ENCODE data around the gene PCIF1.

PCIF1 gene

DNA sequence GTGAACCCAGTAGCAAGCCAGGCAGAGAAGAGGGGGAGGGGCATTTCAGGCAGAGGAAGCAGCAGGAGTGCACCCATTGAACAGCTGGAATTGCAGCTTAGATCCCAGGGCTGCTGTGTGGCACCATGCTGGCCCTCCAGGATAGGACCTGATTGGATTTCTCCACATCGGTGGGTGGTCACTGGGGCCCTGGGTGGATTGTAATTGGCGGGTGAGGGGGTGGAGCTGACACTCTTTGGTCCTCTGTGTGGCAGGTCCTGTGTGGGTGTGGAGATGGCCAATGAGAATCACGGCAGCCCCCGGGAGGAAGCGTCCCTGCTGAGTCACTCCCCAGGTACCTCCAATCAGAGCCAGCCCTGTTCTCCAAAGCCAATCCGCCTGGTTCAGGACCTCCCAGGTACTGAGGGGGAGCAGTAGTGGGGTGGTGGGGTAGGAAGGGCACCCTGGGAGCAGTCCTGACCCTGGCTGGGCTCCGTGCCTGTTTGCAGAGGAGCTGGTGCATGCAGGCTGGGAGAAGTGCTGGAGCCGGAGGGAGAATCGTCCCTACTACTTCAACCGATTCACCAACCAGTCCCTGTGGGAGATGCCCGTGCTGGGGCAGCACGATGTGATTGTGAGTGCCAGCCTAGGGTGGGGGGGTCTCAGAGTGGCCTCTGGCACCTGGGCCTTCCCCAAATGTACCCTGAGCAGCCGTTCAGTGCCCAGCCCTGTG lies 4.4 kb downstream of the PCIF1 start:
- Histone ChIP-seq H3K9me3 (replicated peaks in 1 of 11) (no peaks in the 10 kb centered on the region), H3K4me3 (no peak overlapping the region), H3K4me2 (no peak overlapping the region), H3K4me1 (peaks cover 7 to 42% (median 16%) of the 10 kb centered on the region in 10 experiments), H4K20me1 (peaks cover 0 to 52% (median 26%) of the 10 kb centered on the region in 11 experiments; a peak in 14 of 22 replicates), H3K27ac (no peak overlapping the region), H3K27me3 (no peaks in the 10 kb centered on the region), H3K36me3 (peaks cover 68 to 74% (median 71%) of the 10 kb centered on the region in 11 experiments), H3K9ac (peak overlapping the region in 3 of 11 experiments; percentile 0 to 27 (median 2); a peak in 3 of 22 replicates)
- no peak for TF ChIP-seq Cebpa-rat (IDR thresholded peaks at IDR 0.05)

DNA sequence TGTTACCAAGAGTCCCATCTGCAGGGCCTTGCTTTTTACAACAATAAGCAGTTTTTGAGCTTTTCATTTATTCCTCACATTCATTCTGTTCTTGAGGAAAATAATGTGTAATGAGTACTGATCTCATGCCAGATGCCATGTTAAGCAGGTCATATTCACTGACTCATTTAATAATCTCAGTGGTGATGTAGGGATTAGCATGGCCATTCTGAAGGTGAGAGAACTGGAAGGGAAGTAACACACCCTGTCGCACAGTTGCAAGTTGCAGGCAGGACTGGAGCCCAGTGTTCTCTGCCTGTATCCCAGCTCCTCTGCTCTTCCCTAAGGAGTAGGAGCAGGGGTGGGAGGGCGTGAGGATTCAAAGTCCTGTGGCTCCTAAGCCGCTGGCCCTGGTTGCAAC lies 5.6 kb downstream of the PCIF1 start:
- no peak overlapping the region for H3K4me3 ChIP-seq
- H3K27ac ChIP-seq = no peak overlapping the region
- peaks cover 7 to 53% (median 16%) of the 10 kb centered on the region in 10 experiments for H3K4me1 ChIP-seq
- H3K36me3 ChIP-seq = peaks cover 80 to 86% (median 83%) of the 10 kb centered on the region in 11 experiments
- no peaks in the 10 kb centered on the region for H3K27me3 ChIP-seq
- no peak overlapping the region for H3K4me2 ChIP-seq
- H3K9me3 ChIP-seq (replicated peaks in 1 of 11) = no peaks in the 10 kb centered on the region
- no peak overlapping the region for H3K9ac ChIP-seq
- H4K20me1 ChIP-seq = peaks cover 0 to 50% (median 26%) of the 10 kb centered on the region in 11 experiments; a peak in 14 of 22 replicates
- no peak for TF ChIP-seq Cebpa-rat (IDR thresholded peaks at IDR 0.05)

DNA sequence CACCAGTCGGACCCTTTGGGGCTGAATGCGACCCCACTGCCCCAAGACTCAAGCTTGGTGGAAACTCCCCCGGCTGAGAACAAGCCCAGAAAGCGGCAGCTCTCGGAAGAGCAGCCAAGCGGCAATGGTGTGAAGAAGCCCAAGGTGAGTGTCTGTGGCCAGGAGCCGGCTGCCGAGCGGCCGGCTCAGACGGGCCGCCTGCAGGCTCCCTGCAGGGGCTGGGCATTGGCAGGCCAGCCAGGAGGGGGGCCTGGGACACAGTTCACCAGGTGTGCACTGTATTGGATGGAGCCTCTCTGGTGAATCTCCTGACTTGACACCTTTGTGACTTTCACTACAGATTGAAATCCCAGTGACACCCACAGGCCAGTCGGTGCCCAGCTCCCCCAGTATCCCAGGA lies 6.0 kb downstream of the PCIF1 start:
- TF ChIP-seq Cebpa-rat (IDR thresholded peaks at IDR 0.05) = no peak
- H3K9me3 ChIP-seq (replicated peaks in 1 of 11) = no peaks in the 10 kb centered on the region
- H3K9ac ChIP-seq = no peak overlapping the region
- H3K4me1 ChIP-seq = peaks cover 7 to 58% (median 18%) of the 10 kb centered on the region in 10 experiments
- peaks cover 84 to 90% (median 87%) of the 10 kb centered on the region in 11 experiments for H3K36me3 ChIP-seq
- H4K20me1 ChIP-seq = peaks cover 0 to 50% (median 26%) of the 10 kb centered on the region in 11 experiments; a peak in 14 of 22 replicates
- H3K4me3 ChIP-seq = no peak overlapping the region
- H3K27ac ChIP-seq = no peak overlapping the region
- no peak overlapping the region for H3K4me2 ChIP-seq
- no peaks in the 10 kb centered on the region for H3K27me3 ChIP-seq

DNA sequence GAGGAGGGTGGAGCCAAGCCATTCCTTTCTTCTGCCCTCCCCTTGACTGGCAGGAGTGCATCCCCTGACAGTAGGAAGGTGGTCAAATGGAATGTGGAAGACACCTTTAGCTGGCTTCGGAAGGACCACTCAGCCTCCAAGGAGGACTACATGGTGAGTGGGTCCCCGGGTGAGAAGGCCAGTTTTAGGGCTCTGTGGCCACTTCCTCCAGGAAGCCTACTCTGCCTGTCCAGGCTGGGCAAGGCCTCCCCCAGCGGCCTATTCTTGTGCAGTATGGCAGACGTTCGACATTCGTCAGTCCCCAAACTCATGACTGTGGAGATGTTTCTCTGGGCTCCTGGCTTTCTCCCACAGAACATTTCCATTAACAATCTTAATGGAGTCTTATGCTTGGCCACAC lies 9.1 kb downstream of the PCIF1 start:
- Histone ChIP-seq H3K4me2 (peak overlapping the region in 3 of 11 experiments; percentile 15 to 72 (median 60); a peak in 5 of 22 replicates), H3K36me3 (peaks cover 95 to 100% (median 98%) of the 10 kb centered on the region in 11 experiments), H3K4me3 (no peak overlapping the region), H3K9ac (peak overlapping the region in 4 of 11 experiments; percentile 0 to 61 (median 29); a peak in 3 of 22 replicates), H3K9me3 (replicated peaks in 1 of 11) (no peaks in the 10 kb centered on the region), H3K27ac (peak overlapping the region in 4 of 11 experiments; percentile 6 to 85 (median 44); a peak in 6 of 22 replicates), H4K20me1 (peaks cover 0 to 58% (median 25%) of the 10 kb centered on the region in 11 experiments; a peak in 16 of 22 replicates), H3K4me1 (peaks cover 12 to 59% (median 29%) of the 10 kb centered on the region in 10 experiments), H3K27me3 (no peaks in the 10 kb centered on the region)
- TF ChIP-seq Cebpa-rat (IDR thresholded peaks at IDR 0.05) = no peak

DNA sequence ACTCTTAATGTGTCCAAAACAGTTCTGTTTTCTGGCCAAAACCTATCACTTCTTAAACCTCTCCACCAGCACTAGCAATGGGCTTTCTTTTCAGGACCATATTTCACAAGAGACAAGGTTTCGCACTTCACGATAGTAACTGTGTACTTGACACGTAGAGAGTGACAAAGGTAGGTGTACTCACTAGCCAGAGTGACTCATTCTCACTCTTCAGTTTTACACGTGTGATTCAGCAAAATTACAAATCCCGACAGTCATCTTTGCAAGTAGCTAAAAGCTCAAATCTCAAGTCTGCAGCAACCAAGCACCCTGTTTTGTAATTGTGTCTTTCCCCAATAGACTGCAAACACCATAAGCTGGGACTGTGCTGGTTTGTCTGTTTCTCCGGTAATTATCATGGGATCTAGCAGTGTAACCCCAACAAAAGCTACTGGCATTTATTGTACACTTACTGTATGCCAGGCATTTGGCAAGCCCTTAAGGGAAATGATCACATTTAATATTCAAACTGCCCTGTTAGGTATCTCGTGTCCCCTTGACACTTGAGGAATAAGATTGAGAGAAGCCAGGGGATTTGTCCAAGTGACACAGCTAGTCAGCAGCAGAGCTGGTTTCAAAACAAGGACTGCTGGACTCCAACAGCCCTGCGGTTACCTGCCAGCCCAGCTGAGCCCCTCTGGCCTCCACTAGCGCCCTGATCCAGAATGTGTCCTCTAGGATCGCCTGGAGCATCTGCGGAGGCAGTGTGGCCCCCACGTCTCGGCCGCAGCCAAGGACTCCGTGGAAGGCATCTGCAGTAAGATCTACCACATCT lies 9.9 kb downstream of the PCIF1 start:
- H3K9ac ChIP-seq = peak overlapping the region in 6 of 11 experiments; percentile 1 to 65 (median 44); a peak in 8 of 22 replicates
- H3K4me2 ChIP-seq = peak overlapping the region in 3 of 11 experiments; percentile 60 to 76 (median 72); a peak in 6 of 22 replicates
- H3K36me3 ChIP-seq = peaks cover 95 to 100% (median 98%) of the 10 kb centered on the region in 11 experiments

DNA sequence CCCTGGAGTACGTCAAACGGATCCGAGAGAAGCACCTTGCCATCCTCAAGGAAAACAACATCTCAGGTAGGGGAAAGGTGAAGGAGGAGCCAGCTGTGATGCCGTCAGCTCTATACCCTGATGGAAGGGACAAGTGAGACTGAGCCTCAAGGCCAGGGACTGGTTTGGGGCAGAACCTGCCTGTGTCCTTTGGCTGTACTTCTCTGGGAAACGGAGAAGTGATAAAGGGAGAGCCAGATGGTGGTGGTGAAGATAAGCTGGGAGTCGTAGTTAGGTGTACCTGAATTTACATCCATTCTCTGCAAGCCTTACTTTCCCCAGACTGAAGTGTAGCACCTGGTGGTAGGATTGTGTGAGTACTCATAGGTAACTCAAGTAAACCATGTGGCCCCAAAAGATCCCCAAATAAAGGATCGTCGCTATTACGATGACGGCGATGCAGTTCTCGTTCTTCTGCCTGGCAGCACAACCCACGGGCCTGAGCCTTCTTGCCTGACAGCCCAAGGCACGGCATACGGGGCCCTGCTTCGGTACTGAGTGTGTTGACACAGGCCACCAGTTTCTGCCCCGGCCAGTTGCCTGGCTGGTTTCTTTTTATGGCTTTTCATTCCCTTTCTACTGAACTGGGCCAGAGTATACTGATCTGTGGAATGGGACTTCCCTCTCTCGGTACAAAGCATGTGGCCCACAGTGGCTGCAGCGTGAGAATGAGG lies 10.6 kb downstream of the PCIF1 start:
- no peak overlapping the region for H3K4me3 ChIP-seq
- no peak for TF ChIP-seq Cebpa-rat (IDR thresholded peaks at IDR 0.05)
- no peaks in the 10 kb centered on the region for H3K9me3 ChIP-seq (replicated peaks in 1 of 11)
- peak overlapping the region in 5 of 11 experiments; percentile 46 to 72 (median 64); a peak in 9 of 22 replicates for H3K9ac ChIP-seq
- peaks cover 0 to 59% (median 30%) of the 10 kb centered on the region in 11 experiments; a peak in 17 of 22 replicates for H4K20me1 ChIP-seq
- H3K36me3 ChIP-seq = peaks cover 95 to 100% (median 98%) of the 10 kb centered on the region in 11 experiments
- peaks cover 13 to 57% (median 31%) of the 10 kb centered on the region in 10 experiments for H3K4me1 ChIP-seq
- H3K4me2 ChIP-seq = peak overlapping the region in 5 of 11 experiments; percentile 60 to 76 (median 72); a peak in 9 of 22 replicates
- no peaks in the 10 kb centered on the region for H3K27me3 ChIP-seq
- H3K27ac ChIP-seq = peak overlapping the region in 8 of 11 experiments; percentile 59 to 87 (median 74); a peak in 12 of 22 replicates

More for the DNA sequence above, 9.9 kb downstream of the PCIF1 start:
- H3K4me1 ChIP-seq = peaks cover 13 to 57% (median 31%) of the 10 kb centered on the region in 10 experiments
- no peaks in the 10 kb centered on the region for H3K27me3 ChIP-seq
- H3K27ac ChIP-seq = peak overlapping the region in 8 of 11 experiments; percentile 5 to 87 (median 74); a peak in 10 of 22 replicates
- H4K20me1 ChIP-seq = peaks cover 0 to 58% (median 28%) of the 10 kb centered on the region in 11 experiments; a peak in 17 of 22 replicates
- no peaks in the 10 kb centered on the region for H3K9me3 ChIP-seq (replicated peaks in 1 of 11)
- no peak overlapping the region for H3K4me3 ChIP-seq
- TF ChIP-seq Cebpa-rat (IDR thresholded peaks at IDR 0.05) = no peak

DNA sequence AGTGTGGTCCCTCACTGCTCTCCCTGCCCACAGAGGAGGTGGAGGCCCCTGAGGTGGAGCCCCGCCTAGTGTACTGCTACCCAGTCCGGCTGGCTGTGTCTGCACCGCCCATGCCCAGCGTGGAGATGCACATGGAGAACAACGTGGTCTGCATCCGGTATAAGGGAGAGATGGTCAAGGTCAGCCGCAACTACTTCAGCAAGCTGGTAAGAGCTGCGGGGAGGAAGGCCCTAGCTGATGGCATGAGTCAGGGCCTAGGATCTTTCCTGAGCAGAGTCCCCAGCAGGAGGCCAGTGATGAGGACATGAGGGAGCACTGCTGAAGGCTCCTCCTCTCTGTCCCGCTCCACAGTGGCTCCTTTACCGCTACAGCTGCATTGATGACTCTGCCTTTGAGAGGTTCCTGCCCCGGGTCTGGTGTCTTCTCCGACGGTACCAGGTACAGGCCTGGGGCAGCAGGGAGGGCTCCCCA lies 11.2 kb downstream of the PCIF1 start:
- Histone ChIP-seq H3K36me3 (peaks cover 95 to 100% (median 97%) of the 10 kb centered on the region in 11 experiments), H3K4me2 (peak overlapping the region in 7 of 11 experiments; percentile 20 to 76 (median 69); a peak in 13 of 22 replicates)
- TF ChIP-seq Cebpa-rat (IDR thresholded peaks at IDR 0.05) = no peak

More for the DNA sequence above, 11.2 kb downstream of the PCIF1 start:
- H3K4me1 ChIP-seq = peaks cover 13 to 57% (median 31%) of the 10 kb centered on the region in 10 experiments
- peak overlapping the region; percentile 12 to 87 (median 69); a peak in 18 of 22 replicates for H3K27ac ChIP-seq
- no peaks in the 10 kb centered on the region for H3K27me3 ChIP-seq
- H3K4me3 ChIP-seq = no peak overlapping the region
- H3K9ac ChIP-seq = peak overlapping the region in 9 of 11 experiments; percentile 37 to 72 (median 64); a peak in 15 of 22 replicates
- H4K20me1 ChIP-seq = peaks cover 0 to 60% (median 30%) of the 10 kb centered on the region in 11 experiments; a peak in 17 of 22 replicates
- no peaks in the 10 kb centered on the region for H3K9me3 ChIP-seq (replicated peaks in 1 of 11)
